Measurements from ENCODE around the gene SAMSN1. TPM values are rescaled to one million over a fixed set of nuclear protein-coding genes. Genes with fewer than 3 reads are reported as not detected.

The SAMSN1 gene
- total RNA-seq, 1 donor from 2014 or later, result 2.6 TPM

GRCh38 chr21:14453339-14454015 lies 92.6 kb downstream of the SAMSN1 start:
- H3K27ac Mint-ChIP-seq, result no peak overlapping the region
- no peaks in the 10 kb centered on the region for H3K9me3 Mint-ChIP-seq
- no peaks in the 10 kb centered on the region for H3K36me3 Mint-ChIP-seq
- no peaks in the 10 kb centered on the region for H3K27me3 Mint-ChIP-seq
- TF ChIP-seq CTCF (conservative IDR thresholded peaks at IDR 0.05), result no peak
- DNase-seq (ENCODE audit: extremely low spot score, unreplicated experiment), result no peak
- peaks cover 10% of the 10 kb centered on the region for H3K4me1 Mint-ChIP-seq (ENCODE audit: unreplicated experiment)
- H3K4me3 Mint-ChIP-seq, result no peak overlapping the region

DNA sequence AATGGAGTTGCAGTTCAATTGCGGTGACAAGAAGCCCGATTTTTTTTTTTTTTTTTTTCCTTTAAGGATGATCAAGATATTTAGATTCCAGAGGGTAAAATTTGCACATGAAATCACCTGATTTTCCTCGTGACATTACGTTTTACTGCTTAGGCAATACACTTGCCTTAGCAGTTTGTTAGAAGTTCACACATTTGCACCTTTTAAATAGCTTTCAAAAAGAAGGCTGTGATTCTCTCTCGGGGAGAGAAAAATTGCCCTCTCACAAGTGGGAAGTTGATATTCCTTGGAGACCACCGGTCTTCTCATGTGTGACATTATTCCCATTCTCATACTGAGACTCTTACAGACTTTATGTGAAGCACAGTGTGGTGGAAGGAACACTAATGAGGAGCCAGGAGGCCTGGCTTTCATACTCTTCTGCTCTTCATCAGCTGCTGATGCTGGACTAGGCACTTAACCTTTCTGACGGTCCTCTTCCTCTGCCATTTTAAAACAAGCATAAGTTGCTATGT lies 93.3 kb downstream of the SAMSN1 start:
- peaks cover 10% of the 10 kb centered on the region for H3K4me1 Mint-ChIP-seq (ENCODE audit: unreplicated experiment)
- H3K27me3 Mint-ChIP-seq, result no peaks in the 10 kb centered on the region
- H3K9me3 Mint-ChIP-seq, result no peaks in the 10 kb centered on the region
- DNase-seq (ENCODE audit: extremely low spot score, unreplicated experiment), result no peak
- no peak overlapping the region for H3K27ac Mint-ChIP-seq
- H3K4me3 Mint-ChIP-seq, result no peak overlapping the region
- no peak for TF ChIP-seq CTCF (conservative IDR thresholded peaks at IDR 0.05)
- H3K36me3 Mint-ChIP-seq, result no peaks in the 10 kb centered on the region

DNA sequence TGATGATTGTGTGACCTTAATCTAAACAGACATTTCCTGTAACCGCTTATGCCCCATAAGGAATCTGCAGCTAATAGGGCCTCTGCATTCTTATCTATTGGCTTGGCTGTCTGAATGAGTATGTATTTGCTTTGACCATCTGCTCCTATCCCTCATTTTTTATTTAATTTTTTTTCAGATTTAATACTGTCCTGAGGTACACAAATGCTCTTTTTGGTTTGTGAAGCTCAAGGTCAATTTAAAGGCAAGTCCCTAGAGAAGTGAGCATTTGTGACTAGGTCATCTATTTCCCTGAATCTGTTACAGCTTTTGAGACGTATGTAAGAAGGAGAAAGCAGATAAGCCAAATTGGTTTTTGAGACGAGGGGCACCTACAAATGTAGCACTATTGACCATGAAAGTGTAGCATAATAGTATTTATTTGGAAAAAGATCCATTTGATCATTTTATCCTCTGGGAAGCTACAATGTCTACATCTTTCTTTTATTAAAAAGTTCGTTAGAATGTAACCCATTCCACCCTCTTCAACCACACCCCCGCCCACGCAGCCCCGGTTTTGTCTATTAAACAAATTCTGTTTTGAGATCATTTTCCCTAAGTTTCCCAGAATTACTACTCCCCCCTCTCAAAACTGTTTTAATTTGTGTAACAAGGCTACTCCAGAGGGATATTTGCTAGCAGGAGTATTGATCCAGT lies 93.9 kb downstream of the SAMSN1 start:
- no peak overlapping the region for H3K27ac Mint-ChIP-seq
- TF ChIP-seq CTCF (conservative IDR thresholded peaks at IDR 0.05), result no peak
- H3K4me1 Mint-ChIP-seq (ENCODE audit: unreplicated experiment), result peaks cover 10% of the 10 kb centered on the region
- no peaks in the 10 kb centered on the region for H3K27me3 Mint-ChIP-seq
- H3K36me3 Mint-ChIP-seq, result no peaks in the 10 kb centered on the region
- H3K4me3 Mint-ChIP-seq, result no peak overlapping the region
- H3K9me3 Mint-ChIP-seq, result no peaks in the 10 kb centered on the region
- no peak for DNase-seq (ENCODE audit: extremely low spot score, unreplicated experiment)

DNA sequence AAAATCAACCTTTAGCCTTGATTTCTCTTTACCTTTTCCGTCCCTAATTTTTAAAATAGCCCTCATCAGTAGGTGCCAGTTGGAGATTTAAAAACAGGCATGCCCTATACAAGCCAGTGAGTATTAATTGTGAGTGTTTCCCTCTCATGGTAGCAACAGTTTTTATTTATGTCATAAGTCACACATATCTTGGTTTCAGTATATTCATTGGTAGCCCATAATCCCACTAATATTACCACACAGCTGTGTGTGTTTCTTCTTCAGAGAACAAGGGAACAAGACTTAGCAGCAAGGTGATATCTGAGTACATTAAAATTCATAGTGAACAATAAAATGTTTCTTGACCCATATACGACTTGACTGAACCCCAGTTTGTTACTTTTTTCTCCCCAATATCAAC lies 94.6 kb downstream of the SAMSN1 start:
- no peaks in the 10 kb centered on the region for H3K36me3 Mint-ChIP-seq
- no peak overlapping the region for H3K4me3 Mint-ChIP-seq
- H3K9me3 Mint-ChIP-seq, result no peaks in the 10 kb centered on the region
- no peak for TF ChIP-seq CTCF (conservative IDR thresholded peaks at IDR 0.05)
- H3K27me3 Mint-ChIP-seq, result no peaks in the 10 kb centered on the region
- peaks cover 10% of the 10 kb centered on the region for H3K4me1 Mint-ChIP-seq (ENCODE audit: unreplicated experiment)
- DNase-seq (ENCODE audit: extremely low spot score, unreplicated experiment), result no peak
- H3K27ac Mint-ChIP-seq, result no peak overlapping the region

- Mint-ChIP-seq H3K4me3 (no peak overlapping the region), H3K36me3 (no peaks in the 10 kb centered on the region), H3K4me1 (ENCODE audit: unreplicated experiment) (peaks cover under 1% of the 10 kb centered on the region), H3K9me3 (no peaks in the 10 kb centered on the region), H3K27me3 (no peaks in the 10 kb centered on the region), H3K27ac (no peak overlapping the region)
- no peak for DNase-seq (ENCODE audit: extremely low spot score, unreplicated experiment)
- TF ChIP-seq CTCF (conservative IDR thresholded peaks at IDR 0.05), result no peak
These were observed 97.3 kb downstream of the SAMSN1 start for GRCh38 chr21:14448784-14449183.
